HG03103 (cell line): ENCODE results near the gene MEIS2.

Source experiments
- ATAC-seq: cut with Tn5 transposase; IDR thresholded peaks from one replicate; pipeline ENCODE4 v1.9.1; 2021; ENCODE audit warnings: low read depth; ENCODE audit not compliant: unreplicated experiment

MEIS2 gene

DNA sequence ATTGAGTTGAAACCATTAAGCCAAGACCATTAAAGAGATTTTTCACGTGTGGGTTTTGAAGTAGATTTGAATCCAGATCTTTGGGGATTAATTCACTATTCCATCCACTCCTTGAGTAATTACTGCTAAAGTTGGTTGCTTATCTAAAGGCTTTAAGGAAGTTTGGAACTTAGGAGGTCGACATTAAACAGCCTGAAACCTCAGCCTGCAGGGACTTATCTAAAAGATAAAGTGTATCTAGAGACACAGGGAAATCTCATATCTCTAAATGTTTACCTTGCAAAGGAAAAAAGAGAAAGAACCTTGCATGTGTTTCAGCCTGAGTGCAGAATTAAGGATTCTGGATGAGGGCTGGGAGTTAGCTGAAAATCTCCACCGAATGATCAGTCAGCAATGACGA is 158.6 kb downstream of the MEIS2 start:
- ATAC-seq, result no peak

DNA sequence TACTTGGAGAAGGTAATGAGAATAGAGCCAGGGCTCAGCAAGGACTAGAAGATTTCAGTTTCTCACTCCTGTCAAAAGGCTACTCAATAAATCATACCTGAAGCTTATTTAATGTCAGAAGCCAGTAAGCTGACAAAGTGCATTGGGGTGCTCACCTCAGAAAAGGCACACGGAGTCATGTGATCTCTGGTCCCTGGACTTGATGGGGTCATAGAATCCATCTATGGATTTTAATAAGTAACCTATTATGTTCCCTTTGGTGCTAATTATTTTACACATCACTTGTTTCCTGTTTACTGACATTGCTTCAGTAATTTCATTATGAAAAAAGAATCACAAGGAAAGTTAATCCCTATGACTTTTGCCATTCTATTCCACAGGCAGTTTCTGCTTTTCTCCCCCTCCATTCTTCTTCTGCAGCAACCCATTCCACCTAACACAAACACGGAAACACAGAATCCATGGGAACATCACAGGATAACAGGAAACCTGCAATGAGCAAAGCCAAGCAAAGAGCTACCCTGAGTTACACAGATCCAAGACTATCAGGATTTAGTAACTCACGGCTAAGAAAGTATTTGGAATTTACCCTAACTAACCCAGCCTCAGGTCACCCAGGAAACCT is 159.6 kb downstream of the MEIS2 start:
- no peak for ATAC-seq

DNA sequence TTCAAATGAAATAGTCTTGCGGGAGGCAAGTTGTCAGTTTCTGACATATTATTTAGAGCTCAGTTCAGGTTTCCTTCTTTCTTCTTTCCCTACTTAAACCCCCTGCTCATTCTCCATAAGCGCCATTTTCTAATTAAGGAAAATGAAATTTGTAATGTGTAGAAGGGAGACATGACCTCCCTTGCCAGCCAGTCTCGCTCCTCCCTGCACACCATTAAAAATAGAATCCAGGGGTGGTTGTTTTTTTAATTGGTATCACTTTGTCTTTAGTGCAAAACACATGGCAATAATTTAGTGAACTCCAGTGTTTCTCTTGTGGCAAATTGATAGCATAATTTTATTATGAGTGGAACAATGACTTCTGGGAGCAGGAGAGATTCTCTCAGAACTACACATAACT is 160.1 kb downstream of the MEIS2 start:
- ATAC-seq, result no peak

DNA sequence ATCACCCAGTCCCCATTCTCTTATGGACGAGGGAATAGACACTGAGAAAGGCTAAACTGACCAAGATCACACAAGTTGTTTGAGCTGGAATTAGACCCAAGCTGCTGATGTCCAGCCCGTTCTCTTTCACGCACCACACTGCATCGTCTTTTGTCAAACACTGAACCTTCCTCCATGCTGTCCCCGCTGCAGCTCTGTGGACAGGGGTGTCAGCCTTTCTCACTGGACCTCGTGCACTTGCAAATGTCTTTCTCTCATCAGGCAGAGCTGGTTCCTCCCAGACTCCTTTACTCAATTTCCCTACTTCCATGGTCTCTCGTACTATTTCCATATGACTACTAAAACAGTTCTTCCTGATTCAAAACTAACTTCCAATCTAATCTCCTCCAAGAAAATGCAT is 161.6 kb downstream of the MEIS2 start:
- ATAC-seq, result no peak

DNA sequence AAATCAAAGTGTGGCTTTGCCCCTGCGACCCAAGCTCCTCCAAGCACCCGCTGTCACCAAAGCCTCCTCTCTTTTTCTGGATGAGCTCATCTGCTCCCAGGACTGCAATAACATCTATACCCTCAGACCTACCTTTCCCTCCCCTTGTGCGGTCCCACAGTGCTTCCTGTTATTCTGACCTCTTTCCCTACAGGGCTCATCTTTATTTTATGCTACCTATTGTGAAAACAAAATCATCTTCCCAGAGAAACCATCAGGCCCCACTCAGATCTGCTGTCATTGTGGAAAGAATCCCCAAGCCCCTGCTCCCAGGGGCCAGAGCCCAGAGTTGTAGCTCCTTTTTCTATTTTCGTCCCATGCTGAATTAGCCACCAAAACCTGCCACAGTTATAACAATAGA is 162.2 kb downstream of the MEIS2 start:
- no peak for ATAC-seq

DNA sequence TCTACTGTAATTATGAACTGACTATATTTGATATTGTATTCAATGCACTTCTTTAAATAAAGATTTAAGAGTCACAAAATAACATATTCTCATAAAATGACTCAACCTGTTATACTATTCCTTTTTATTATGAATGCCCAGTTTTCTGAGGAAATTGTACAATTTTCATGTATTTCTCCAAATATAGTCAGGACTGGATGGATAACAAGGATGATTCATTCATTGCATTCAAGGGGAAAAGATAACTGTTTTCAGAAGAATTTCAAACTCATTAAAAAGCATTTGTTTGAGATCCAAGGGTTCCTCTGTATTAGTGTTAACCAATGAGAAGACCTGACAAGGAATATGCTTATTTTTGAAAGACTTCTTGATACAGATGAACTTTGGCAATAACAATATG is 163.7 kb downstream of the MEIS2 start:
- ATAC-seq, result no peak

DNA sequence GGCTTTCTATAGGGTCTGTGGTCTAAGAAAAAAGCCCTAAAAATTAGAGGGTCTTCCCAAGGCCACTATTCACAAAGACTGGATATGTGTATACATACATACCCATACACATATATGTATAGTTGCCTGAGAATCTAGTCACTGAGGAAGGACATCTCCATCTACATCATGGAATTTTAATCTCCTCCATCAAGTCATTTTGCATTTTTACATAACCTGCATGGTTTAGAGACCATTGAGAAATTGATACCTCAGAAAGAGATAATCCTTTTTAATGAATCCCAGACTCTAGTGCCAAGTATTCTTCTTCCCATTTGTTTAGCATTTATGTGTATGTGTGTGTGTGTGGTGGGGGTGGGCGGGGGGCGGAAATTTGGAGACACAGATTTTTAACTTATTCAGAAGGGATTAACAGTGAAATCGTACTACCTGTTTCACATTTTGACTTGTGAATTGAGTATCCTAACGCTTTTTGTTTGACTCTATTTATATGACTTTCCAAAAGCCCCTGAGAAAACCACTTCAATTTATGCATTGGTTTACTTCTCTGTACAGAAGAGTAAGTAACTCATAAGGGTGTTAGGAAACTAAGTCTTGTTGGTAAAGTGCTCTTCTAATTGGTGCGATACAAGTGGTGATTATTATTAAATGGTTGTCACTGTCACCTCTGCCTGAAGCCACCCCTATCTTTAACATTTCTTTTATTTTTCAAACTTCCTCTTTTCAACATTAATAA is 166.9 kb downstream of the MEIS2 start:
- ATAC-seq, result no peak

DNA sequence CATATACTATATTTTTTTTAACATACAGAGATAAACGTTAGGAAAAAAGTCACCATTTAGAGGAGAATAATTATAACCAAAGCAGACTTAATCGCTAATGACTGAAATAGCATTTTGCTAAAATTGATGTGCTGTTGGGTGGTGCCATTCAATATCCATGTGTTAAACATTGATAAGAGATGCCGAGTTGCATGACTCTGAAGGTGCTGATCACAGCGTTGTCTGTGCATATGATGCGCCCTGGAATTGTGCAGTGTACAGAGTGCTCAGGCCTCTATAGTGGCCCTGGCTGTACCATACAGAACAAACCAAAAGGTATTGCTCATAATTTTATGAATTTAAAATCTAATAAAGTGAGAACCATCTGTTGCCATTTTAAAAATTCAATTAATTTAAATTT is 168.3 kb downstream of the MEIS2 start:
- ATAC-seq, result no peak

DNA sequence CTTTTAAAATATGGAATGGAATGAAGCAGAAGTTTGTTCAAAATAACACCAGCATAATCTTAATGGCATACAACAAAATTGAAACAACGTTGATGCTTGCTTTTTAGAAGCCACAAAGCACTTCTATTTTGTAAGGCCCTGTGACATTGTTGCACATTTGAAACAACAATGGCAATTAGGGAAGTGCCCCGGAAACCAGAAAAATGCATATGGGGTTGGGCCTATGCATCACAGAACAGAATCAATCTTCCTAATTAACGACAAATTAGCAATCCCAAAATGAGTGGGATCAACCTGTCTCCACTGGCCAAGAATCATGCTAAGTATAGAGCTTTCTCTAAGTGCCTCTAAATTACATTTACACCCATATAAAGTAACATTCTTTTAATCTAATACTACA is 168.9 kb downstream of the MEIS2 start:
- no peak for ATAC-seq

DNA sequence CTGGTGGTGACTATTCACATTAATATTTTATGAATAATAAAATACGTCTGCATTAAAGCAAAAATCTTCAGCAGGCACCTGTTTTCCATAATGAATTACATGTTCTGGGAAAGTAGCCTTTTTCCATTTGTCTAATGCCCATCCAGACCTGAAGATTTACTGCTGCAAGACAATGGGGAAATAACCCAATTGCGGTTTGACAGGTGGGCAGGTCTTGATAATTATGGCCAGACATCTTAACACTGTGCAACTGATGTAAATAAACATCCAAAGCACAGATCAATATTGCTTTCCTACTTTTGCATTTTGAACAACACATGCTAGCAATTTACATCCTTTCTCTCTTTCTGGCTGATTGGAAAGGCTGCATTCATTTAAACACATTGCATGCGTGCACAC is 173.9 kb downstream of the MEIS2 start:
- no peak for ATAC-seq

DNA sequence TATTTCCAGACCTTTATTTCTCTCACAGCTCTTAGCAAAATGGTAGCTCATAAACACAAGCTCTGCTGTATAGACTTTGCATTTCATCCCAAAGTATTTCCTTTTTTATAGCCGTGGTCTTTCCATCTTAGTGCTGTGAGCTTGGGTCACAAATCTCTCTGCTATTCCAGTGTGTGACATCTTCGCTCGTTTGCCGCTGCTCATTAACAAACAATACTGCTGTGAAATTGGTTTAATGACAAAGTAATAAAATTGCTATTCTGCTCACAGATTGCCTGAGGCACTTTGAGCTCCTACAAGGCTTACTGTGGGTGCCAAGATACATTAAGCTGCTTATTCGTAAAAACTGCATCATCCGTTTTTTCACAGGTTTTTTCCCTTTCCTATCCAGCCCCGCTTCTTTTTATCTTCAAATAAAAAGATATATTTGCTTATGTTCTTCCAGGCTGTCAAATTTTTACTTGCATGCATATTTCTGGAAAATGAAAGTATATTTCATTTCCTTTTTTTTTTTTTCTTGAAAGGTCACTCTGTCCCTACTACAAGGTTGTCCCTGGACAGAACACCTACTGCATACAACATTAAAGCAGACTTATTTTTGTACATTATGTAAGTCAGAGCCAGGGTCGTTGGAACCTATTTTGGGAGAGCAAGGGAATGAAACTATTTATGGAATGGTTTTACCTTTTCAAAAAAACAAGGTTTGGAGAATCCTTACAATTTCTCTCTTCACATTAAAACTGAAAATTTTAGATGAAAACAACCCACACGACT is 174.5 kb downstream of the MEIS2 start:
- no peak for ATAC-seq

DNA sequence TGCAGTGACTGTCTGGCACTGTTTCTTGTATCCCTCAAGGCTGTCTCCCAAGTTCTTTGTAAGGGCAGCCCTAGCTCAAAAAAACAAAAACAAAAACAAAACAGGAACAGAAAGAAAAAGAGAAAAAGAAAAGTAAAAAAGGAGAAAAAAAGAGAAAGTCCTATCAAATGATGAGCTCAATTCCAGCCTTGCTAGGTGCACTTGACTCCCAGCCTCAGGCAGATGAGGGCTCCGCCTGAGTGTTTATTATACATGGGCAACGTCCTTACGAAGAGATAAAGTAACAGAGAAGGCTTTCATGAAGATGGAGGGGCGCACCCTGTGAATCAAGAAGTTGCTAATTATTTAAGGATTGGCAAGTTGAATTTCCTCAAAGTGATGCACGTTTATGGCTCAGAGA is 175.3 kb downstream of the MEIS2 start:
- ATAC-seq, result no peak

DNA sequence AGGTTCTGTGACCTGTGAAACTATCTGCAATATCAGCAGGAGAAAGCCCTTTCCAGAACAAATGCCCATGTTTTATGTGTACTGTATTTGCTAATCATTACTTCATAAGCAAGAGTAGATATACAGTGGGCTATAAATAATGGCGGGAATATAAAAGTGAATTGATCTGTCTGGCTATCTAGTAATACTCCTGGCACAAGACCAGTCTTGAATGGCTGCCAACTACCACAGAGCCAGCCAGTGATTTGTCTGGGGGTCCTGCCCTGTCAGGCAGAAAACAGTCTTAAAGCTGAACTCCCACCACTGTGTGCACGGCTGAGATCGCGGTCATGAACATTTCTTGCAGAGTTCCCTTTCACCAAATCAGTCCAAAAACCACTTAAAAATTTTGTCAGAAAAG is 176.3 kb downstream of the MEIS2 start:
- ATAC-seq, result no peak

DNA sequence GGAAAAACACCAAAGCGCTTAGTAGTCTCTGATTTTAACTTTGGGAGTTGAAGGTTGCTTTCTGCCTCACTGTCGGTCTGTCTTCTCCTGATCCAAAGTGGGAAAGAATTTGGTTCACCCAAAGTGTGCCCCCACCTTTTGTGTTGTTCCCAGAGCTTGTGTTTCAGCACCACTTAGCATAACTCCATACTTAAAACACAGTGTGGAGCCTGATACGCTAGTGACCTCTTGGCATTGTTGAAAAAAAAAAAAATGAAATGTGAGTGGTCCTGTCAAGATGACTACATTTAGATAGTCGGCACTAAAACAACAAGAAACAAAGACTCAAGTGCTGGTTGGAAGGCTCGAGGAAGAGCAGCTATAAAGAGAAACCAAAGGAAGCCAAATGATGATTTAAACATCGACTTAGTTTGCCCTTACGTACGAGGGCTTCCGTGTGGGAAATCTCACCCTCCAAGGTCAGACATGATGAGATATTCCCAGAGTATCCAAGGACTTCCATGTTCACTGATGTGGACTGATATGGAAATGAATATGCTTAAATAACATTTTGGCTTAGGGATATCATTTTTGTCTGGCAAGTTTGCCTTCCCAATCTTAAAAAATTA is 178.8 kb downstream of the MEIS2 start:
- no peak for ATAC-seq

DNA sequence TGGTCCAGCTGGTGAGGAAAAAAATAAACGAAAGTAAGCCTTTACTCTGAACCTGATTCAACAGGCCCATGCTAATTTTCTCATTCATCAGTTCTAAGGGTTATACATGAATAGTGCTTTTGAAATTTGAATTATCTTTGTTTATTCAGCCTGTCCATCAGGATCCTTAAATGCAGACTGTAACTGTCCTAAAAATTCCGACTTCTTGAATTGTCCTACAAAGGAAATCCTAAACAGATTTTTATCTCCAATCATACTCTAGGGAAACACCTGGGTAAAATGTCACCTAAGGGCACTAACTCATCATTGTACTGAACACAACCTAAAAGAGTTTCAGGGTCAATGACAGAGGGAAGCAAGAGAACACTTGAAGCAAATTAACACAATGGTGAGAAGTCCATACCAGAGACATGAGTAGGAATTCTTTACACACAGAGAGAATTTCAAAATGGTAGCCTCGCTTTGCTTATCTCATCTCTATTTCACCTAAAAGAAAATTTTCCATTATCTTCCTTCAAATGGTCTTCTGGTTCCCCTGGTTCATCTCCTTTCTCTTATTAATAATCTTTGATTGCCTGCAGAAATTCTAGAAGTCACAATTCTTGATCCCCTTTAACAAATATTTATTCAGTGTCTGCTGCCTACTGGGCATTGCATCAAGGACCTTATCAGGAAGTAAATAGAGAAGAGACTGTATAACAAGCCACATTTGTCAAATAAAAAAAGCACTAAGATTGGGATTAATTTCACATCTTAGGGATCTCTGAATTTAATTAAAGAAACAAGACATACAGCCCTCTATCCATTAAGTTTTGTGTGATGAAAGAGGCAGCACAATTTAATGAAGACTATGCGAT is 182.7 kb downstream of the MEIS2 start:
- no peak for ATAC-seq

DNA sequence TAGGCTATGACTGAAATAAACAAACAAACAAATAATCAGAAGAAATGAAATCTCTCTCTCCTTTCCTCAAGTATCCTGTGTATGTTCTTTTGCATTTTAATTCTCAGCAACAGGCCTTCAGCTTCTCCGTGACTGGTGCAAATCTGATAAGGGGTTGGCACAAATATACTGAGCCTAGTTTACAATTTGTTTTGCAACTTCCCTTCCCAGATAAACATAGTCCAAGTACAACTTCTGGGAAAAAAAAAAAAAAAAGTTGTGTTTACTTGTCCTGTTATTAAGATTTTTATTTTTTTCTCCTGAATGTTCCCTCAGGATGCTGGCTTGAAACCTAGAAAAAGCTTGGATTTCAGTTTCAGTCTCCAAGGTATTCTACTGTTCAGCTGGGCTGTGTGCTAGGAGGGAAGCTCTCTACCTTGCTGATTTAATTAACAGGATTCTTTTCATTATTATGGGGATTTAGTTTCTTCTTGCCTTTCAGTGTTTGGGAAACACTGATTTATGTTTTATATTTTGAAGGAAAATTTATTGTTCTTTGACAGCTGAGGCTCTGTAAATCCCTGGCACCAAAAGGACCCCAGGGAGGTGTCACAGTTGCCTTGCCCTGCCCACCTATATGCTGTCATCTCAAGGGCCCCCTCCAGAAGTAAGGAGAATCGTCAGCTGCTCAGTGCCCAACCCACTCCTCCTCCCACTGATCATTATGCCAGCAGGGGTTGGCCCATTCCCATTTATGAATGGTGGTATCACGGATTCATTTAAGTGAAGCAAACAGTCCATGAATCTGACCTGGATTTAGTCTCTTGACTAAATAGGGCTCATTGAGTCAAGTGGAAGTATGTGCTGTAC is 185.2 kb downstream of the MEIS2 start:
- ATAC-seq, result no peak

DNA sequence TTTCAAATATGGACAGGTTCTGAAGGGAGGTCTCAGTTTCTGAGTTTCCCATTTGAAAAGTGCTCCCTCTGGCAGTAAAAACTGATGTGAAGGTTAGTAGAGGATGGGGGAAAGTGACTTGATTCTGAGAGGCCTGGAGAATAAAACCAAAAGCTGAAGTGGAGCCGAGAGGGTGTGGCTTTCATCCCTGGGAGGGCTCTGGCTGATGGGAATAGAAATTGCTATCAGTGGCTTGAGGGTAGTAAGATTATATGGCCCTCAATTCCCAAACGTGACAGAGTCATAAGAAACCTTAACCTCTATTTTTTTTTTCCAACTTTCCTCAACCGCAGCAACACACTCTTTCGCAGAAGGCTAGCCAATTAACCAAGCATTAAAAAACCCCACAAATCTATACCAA is 185.9 kb downstream of the MEIS2 start:
- no peak for ATAC-seq

DNA sequence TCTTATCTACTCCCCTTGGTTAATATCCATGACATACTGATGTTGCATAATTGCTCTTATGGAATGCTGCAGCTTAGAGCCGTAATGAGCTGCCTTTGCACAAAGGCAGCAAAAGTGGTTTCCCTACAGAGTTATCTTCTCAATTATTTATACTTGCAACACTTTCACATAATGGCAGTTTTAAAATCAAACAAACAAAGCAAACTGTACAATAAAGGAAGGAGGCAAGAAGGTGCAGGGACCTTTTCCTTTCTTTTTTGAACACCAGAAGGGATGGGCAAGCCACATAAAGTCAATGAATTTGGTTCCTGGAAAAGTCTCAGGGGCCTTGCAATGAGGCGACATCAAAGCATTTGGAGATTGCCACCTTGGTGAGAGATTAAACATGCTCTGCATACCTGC is 188.0 kb downstream of the MEIS2 start:
- ATAC-seq, result no peak

DNA sequence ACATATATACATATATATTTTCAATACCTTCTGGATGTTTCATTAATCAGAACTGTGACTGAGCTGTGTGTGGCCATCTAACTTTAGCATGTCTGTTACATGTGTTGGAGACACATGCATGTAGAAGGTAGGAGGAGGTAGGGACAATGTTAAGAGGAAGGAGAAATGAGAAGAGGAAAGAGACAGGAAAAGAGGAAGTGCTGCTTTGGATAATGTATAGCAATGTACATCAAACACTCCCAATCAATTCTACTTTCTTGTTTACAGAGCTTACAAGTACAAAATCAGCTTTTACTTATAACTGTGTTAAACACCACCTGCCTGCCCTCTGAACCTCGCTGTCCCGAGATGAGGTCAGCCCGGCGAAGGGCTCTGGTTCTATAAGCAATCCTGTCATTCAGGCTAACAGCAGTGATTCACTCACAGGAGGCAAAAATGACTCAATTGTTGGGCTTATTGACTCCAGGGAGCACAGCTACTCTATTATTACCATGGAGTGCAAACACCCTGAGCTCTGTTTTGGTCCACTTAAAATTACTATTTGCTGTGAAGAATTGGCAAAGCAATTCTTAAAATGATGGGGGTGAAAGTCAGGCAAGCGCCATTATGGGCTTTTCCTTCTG is 188.9 kb downstream of the MEIS2 start:
- no peak for ATAC-seq
